Mesendoderm (in vitro differentiated cells): ENCODE data around the gene PLCL2.

ENCODE experiments used
- DNase-seq: peaks from one replicate; pipeline ENCODE4 v3.0.0; 2013
- H2AK5ac ChIP-seq: 2 replicates; pipeline ENCODE4 v1.6.1; 2013; ENCODE audit warnings: low read length, inconsistent platforms
- H2BK120ac ChIP-seq: 2 replicates; pipeline ENCODE4 v1.6.1; 2013; ENCODE audit warnings: low read depth, mild to moderate bottlenecking, low read length, moderate library complexity, mixed read lengths
- H2BK15ac ChIP-seq: replicated peaks from 2 replicates; pipeline ENCODE4 v1.6.1; 2013; ENCODE audit warnings: low read depth, mild to moderate bottlenecking, moderate library complexity
- H2BK5ac ChIP-seq: 2 replicates; pipeline ENCODE4 v1.6.1; 2013; ENCODE audit warnings: low read length, inconsistent platforms
- H3K18ac ChIP-seq: 2 replicates; pipeline ENCODE4 v1.6.1; 2013; ENCODE audit warnings: mild to moderate bottlenecking, low read length, mixed read lengths
- H3K23ac ChIP-seq: one replicate; pipeline ENCODE4 v1.6.1; 2013; ENCODE audit warnings: low read length
- H3K27ac ChIP-seq: 2 replicates; pipeline ENCODE4 v1.5.1; 2013; ENCODE audit warnings: low read depth, mild to moderate bottlenecking, inconsistent platforms, low read length, moderate library complexity
- H3K27me3 ChIP-seq: 2 replicates; pipeline ENCODE4 v1.6.1; 2013; ENCODE audit warnings: low read length, control low read depth, mild to moderate bottlenecking, inconsistent platforms; ENCODE audit not compliant: insufficient read depth, poor library complexity
- H3K36me3 ChIP-seq: 2 replicates; pipeline ENCODE4 v1.6.1; 2013; ENCODE audit warnings: low read length, inconsistent platforms; ENCODE audit not compliant: control insufficient read depth, insufficient read depth
- H3K4ac ChIP-seq: one replicate; pipeline ENCODE4 v1.6.1; 2013; ENCODE audit warnings: low read depth, mild to moderate bottlenecking, low read length, moderate library complexity
- H3K4me1 ChIP-seq: 2 replicates; pipeline ENCODE4 v1.6.1; 2013; ENCODE audit warnings: low read depth, low read length, inconsistent platforms; ENCODE audit not compliant: control insufficient read depth
- H3K4me2 ChIP-seq: 2 replicates; pipeline ENCODE4 v1.6.1; 2013; ENCODE audit warnings: low read length
- H3K4me3 ChIP-seq: 2 replicates; pipeline ENCODE4 v1.5.1; 2013; ENCODE audit warnings: mild to moderate bottlenecking, low read length
- H3K56ac ChIP-seq: one replicate; pipeline ENCODE4 v1.6.1; 2013; ENCODE audit warnings: low read length
- H3K79me1 ChIP-seq: 2 replicates; pipeline ENCODE4 v1.6.1; 2013; ENCODE audit warnings: low read length, inconsistent platforms
- H3K79me2 ChIP-seq: 2 replicates; pipeline ENCODE4 v1.6.1; 2013; ENCODE audit warnings: mild to moderate bottlenecking, low read length; ENCODE audit not compliant: control insufficient read depth, insufficient read depth
- H3K9ac ChIP-seq: 2 replicates; pipeline ENCODE4 v1.6.1; 2013; ENCODE audit warnings: low read length, inconsistent platforms
- H4K5ac ChIP-seq: one replicate; pipeline ENCODE4 v1.6.1; 2013; ENCODE audit warnings: low read length
- H4K8ac ChIP-seq: one replicate; pipeline ENCODE4 v1.6.1; 2013; ENCODE audit warnings: low read depth, mild to moderate bottlenecking, control low read depth, low read length, moderate library complexity
- WGBS: extraction: QIAGEN DNeasy Blood & Tissue Kit; methylation state at CpG from one replicate; pipeline ENCODE4 v1.1.7; 2013; ENCODE audit warnings: low lambda C conversion rate, missing lambda C conversion rate; ENCODE audit not compliant: insufficient coverage; ENCODE audit errors: extremely low coverage; 5-methylcytosine and 5-hydroxymethylcytosine counted together

PLCL2 gene

GRCh38 chr3:17065881-17066280 lies 181.1 kb downstream of the PLCL2 start:
- Histone ChIP-seq H3K18ac (no peak overlapping the region), H3K27ac (no peak overlapping the region), H2BK5ac (no peak overlapping the region), H4K8ac (no peak overlapping the region), H3K4ac (no peak overlapping the region), H2BK15ac (no peak overlapping the region), H3K9ac (no peak overlapping the region), H3K23ac (no peak overlapping the region), H3K4me3 (no peak overlapping the region), H2AK5ac (no peak overlapping the region), H3K27me3 (no peaks in the 10 kb centered on the region), H3K36me3 (no peaks in the 10 kb centered on the region), H3K56ac (no peak overlapping the region), H3K79me1 (no peaks in the 10 kb centered on the region), H3K4me2 (no peak overlapping the region), H4K5ac (no peak overlapping the region), H3K79me2 (no peaks in the 10 kb centered on the region), H2BK120ac (no peak overlapping the region), H3K4me1 (peaks cover 2% of the 10 kb centered on the region)
- no peak for DNase-seq
- WGBS = no CpG with 5 or more reads among the region's 4 CpGs

DNA sequence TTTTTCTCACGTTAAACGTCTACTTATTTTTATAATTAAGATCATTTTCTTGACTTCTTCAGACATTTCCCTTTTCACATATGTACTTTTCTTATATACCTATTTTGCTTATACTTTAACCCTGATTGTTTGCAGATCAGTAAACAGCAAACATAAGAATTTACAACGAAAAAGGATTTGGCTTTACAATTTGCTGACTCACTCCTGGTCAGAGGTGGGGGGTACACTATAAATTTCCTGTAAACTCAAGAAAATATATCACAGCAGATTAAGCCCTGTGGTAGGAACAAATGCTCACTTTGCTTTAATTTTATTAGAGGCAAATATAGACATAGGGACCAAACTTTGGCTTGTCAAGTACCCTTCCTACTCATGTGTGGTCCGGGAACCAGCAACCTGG lies 185.0 kb downstream of the PLCL2 start:
- H3K9ac ChIP-seq = no peak overlapping the region
- peak overlapping the region; percentile 80 for H3K18ac ChIP-seq
- no peak overlapping the region for H2BK5ac ChIP-seq
- H2BK15ac ChIP-seq = peak overlapping the region; percentile 57
- no peak overlapping the region for H3K4ac ChIP-seq
- H2BK120ac ChIP-seq = no peak overlapping the region
- H3K4me3 ChIP-seq = no peak overlapping the region
- H3K79me1 ChIP-seq = no peaks in the 10 kb centered on the region
- H3K27ac ChIP-seq = no peak overlapping the region
- no peaks in the 10 kb centered on the region for H3K79me2 ChIP-seq
- H4K8ac ChIP-seq = no peak overlapping the region
- H3K27me3 ChIP-seq = no peaks in the 10 kb centered on the region
- peaks cover 2% of the 10 kb centered on the region for H3K4me1 ChIP-seq
- no peaks in the 10 kb centered on the region for H3K36me3 ChIP-seq
- H2AK5ac ChIP-seq = no peak overlapping the region
- no peak overlapping the region for H4K5ac ChIP-seq
- no peak overlapping the region for H3K23ac ChIP-seq
- H3K56ac ChIP-seq = no peak overlapping the region
- DNase-seq = no peak
- no peak overlapping the region for H3K4me2 ChIP-seq
- 100% methylated on average over 2 of the region's 4 CpGs for WGBS

- Histone ChIP-seq H3K27ac (peak overlapping the region; percentile 22), H3K36me3 (no peaks in the 10 kb centered on the region), H3K4me1 (peaks cover 2% of the 10 kb centered on the region), H2AK5ac (no peak overlapping the region), H3K79me1 (no peaks in the 10 kb centered on the region), H3K27me3 (no peaks in the 10 kb centered on the region), H3K9ac (no peak overlapping the region), H3K4ac (no peak overlapping the region), H3K23ac (no peak overlapping the region), H3K18ac (peak overlapping the region; percentile 90), H2BK15ac (peak overlapping the region; percentile 57), H3K4me2 (no peak overlapping the region), H3K79me2 (no peaks in the 10 kb centered on the region), H3K56ac (no peak overlapping the region), H4K8ac (no peak overlapping the region), H2BK5ac (no peak overlapping the region), H3K4me3 (no peak overlapping the region), H4K5ac (no peak overlapping the region), H2BK120ac (no peak overlapping the region)
- WGBS = no CpG with 5 or more reads among the region's 5 CpGs
- DNase-seq = peak; percentile 71
Measured at GRCh38 chr3:17070161-17070959, 185.6 kb downstream of the PLCL2 start.

- Histone ChIP-seq H2BK5ac (no peak overlapping the region), H3K4me1 (no peaks in the 10 kb centered on the region), H3K4ac (no peak overlapping the region), H3K27me3 (no peaks in the 10 kb centered on the region), H3K4me2 (no peak overlapping the region), H3K23ac (no peak overlapping the region), H2BK15ac (no peak overlapping the region), H3K18ac (no peak overlapping the region), H4K5ac (no peak overlapping the region), H2BK120ac (no peak overlapping the region), H2AK5ac (no peak overlapping the region), H3K4me3 (no peak overlapping the region), H3K79me2 (no peaks in the 10 kb centered on the region), H3K79me1 (no peaks in the 10 kb centered on the region), H4K8ac (no peak overlapping the region), H3K27ac (no peak overlapping the region), H3K9ac (no peak overlapping the region), H3K36me3 (no peaks in the 10 kb centered on the region), H3K56ac (no peak overlapping the region)
- no CpG with 5 or more reads among the region's 1 CpG for WGBS
- DNase-seq = no peak
Measured at GRCh38 chr3:17074559-17074958, 189.8 kb downstream of the PLCL2 start.

DNA sequence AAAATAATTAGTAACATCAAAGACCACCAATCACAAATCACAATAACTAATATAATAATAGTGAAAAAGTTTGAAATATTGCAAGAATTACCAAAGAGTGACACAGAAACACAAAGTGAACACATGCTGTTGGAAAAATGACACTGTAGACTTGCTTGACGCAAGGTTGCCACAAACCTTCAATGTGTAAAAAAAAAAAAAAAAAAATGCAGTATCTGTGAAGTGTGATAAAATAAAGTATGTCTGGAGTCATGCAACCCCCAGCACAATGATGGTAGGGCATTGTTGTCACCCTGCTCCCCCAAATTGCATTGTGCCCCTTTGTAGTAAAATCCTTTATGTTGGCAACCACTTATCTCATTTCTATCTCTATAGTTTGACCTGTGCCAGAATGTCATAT lies 190.6 kb downstream of the PLCL2 start:
- H3K27me3 ChIP-seq = no peaks in the 10 kb centered on the region
- H3K4me3 ChIP-seq = no peak overlapping the region
- H3K36me3 ChIP-seq = no peaks in the 10 kb centered on the region
- H4K5ac ChIP-seq = no peak overlapping the region
- H2BK120ac ChIP-seq = no peak overlapping the region
- H2BK15ac ChIP-seq = no peak overlapping the region
- H3K9ac ChIP-seq = no peak overlapping the region
- H3K18ac ChIP-seq = no peak overlapping the region
- H3K27ac ChIP-seq = no peak overlapping the region
- H3K4me1 ChIP-seq = no peaks in the 10 kb centered on the region
- H2BK5ac ChIP-seq = no peak overlapping the region
- H3K23ac ChIP-seq = no peak overlapping the region
- no CpG with 5 or more reads among the region's 1 CpG for WGBS
- no peaks in the 10 kb centered on the region for H3K79me1 ChIP-seq
- H2AK5ac ChIP-seq = no peak overlapping the region
- H3K56ac ChIP-seq = no peak overlapping the region
- DNase-seq = no peak
- H3K79me2 ChIP-seq = no peaks in the 10 kb centered on the region
- H4K8ac ChIP-seq = no peak overlapping the region
- no peak overlapping the region for H3K4ac ChIP-seq
- H3K4me2 ChIP-seq = no peak overlapping the region

DNA sequence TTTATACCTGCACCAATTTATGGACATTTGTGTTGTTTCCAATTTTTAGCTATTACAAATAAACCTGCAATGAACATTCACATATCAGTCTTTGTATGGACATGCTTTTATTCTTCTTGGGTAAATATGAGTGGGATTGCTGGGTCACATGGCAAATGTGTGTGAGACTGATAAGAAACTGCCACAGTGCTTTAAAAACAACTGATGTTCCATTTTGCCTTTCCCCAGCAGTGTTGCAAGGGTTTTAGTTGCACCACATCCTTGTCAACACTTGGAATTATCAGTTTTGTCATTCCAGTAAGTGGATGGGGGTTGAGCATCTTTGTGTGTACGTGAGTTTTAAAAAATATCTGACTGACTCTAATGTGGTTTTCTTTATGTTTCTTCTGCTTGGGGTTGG lies 191.2 kb downstream of the PLCL2 start:
- no peak overlapping the region for H2BK5ac ChIP-seq
- H3K23ac ChIP-seq = no peak overlapping the region
- no peak overlapping the region for H3K9ac ChIP-seq
- H2BK15ac ChIP-seq = no peak overlapping the region
- H3K4me3 ChIP-seq = no peak overlapping the region
- DNase-seq = no peak
- H3K4me1 ChIP-seq = no peaks in the 10 kb centered on the region
- H2BK120ac ChIP-seq = no peak overlapping the region
- no peak overlapping the region for H3K4me2 ChIP-seq
- no peaks in the 10 kb centered on the region for H3K36me3 ChIP-seq
- no peak overlapping the region for H3K56ac ChIP-seq
- no peaks in the 10 kb centered on the region for H3K79me1 ChIP-seq
- H3K27ac ChIP-seq = no peak overlapping the region
- WGBS = no CpG with 5 or more reads among the region's 1 CpG
- no peak overlapping the region for H2AK5ac ChIP-seq
- H4K8ac ChIP-seq = no peak overlapping the region
- H3K27me3 ChIP-seq = no peaks in the 10 kb centered on the region
- no peaks in the 10 kb centered on the region for H3K79me2 ChIP-seq
- no peak overlapping the region for H4K5ac ChIP-seq
- H3K18ac ChIP-seq = no peak overlapping the region
- no peak overlapping the region for H3K4ac ChIP-seq
